Activated CD4-positive, alpha-beta memory T cell treated with anti-CD3 and anti-CD28 coated beads, Interleukin-2, amount 10 ng/mL, durations not matched to agents 7 days and 5 days (primary cell): ENCODE results near the gene AASDH. TPM values are rescaled to one million over a fixed set of nuclear protein-coding genes. Genes with fewer than 3 reads are reported as not detected.

Experiments used
- CTCF ChIA-PET: fragments of 350-600 bp; sonication (Branson Sonifier 250); formaldehyde crosslinking; loops from one replicate; lab custom pipeline; 2021; ENCODE audit warnings: antibody characterized with exemption, inconsistent platforms; lab: Charles Lee
- POLR2A ChIA-PET: fragments of 350-600 bp; sonication (Branson Sonifier 250); formaldehyde crosslinking; loops from one replicate; lab custom pipeline; 2021; ENCODE audit warnings: antibody characterized with exemption; lab: Charles Lee
- DNase-seq: peaks from one replicate; pipeline ENCODE4 v3.0.0-alpha.2; 2020
- H3K27ac Mint-ChIP-seq: one replicate; pipeline ENCODE4 v1.8.0; 2021; ENCODE audit warnings: mild to moderate bottlenecking, mixed read lengths
- H3K27me3 Mint-ChIP-seq: one replicate; pipeline ENCODE4 v1.8.0; 2021; ENCODE audit warnings: mixed read lengths
- H3K36me3 Mint-ChIP-seq: one replicate; pipeline ENCODE4 v1.8.0; 2021; ENCODE audit warnings: low read depth, mixed read lengths
- H3K4me1 Mint-ChIP-seq: one replicate; pipeline ENCODE4 v1.8.0; 2021; ENCODE audit warnings: mixed read lengths
- H3K4me3 Mint-ChIP-seq: one replicate; pipeline ENCODE4 v1.8.0; 2021; ENCODE audit warnings: mild to moderate bottlenecking, mixed read lengths
- H3K9me3 Mint-ChIP-seq: one replicate; pipeline ENCODE4 v1.8.0; 2021; ENCODE audit warnings: mixed read lengths
- total RNA-seq, 2 experiments: library from RNA; stranded (reverse); gene quantifications; one replicate each; pipeline ENCODE4 v1.2.3, GENCODE V29; 2021

AASDH gene
- total RNA-seq, 2 experiments from 2014 or later, result 9.6 to 11.1 TPM

- POLR2A ChIA-PET, result no interaction called here
- CTCF ChIA-PET, result no interaction called here
- Mint-ChIP-seq H3K4me3 (no peak overlapping the region), H3K9me3 (no peaks in the 10 kb centered on the region), H3K4me1 (no peaks in the 10 kb centered on the region), H3K27ac (no peak overlapping the region), H3K27me3 (peaks cover 1% of the 10 kb centered on the region), H3K36me3 (no peaks in the 10 kb centered on the region)
- DNase-seq, result no peak
Measured at GRCh38 chr4:56326363-56326762, 60.9 kb downstream of the AASDH start.

GRCh38 chr4:56324011-56324610, 63.2 kb downstream of the AASDH start:
- ChIA-PET CTCF (interaction anchor here (0.6 kb wide), 1 partner anchor 592 kb away, joined by 4 read pairs; no protein-coding TSS in a partner anchor), POLR2A (no interaction called here)
- Mint-ChIP-seq H3K27me3 (no peaks in the 10 kb centered on the region), H3K36me3 (no peaks in the 10 kb centered on the region), H3K4me3 (no peak overlapping the region), H3K9me3 (no peaks in the 10 kb centered on the region), H3K27ac (no peak overlapping the region), H3K4me1 (no peaks in the 10 kb centered on the region)
- DNase-seq, result no peak

- POLR2A ChIA-PET, result interaction anchor here (1.2 kb wide), 1 partner anchor 64 kb away, joined by 3 read pairs; the partner anchor contains the start of gene AASDH
- H3K4me1 Mint-ChIP-seq, result no peaks in the 10 kb centered on the region
- no peaks in the 10 kb centered on the region for H3K27me3 Mint-ChIP-seq
- H3K4me3 Mint-ChIP-seq, result no peak overlapping the region
- no peaks in the 10 kb centered on the region for H3K9me3 Mint-ChIP-seq
- DNase-seq, result no peak
- H3K27ac Mint-ChIP-seq, result no peak overlapping the region
- CTCF ChIA-PET, result no interaction called here
- no peaks in the 10 kb centered on the region for H3K36me3 Mint-ChIP-seq
Measured at GRCh38 chr4:56323327-56323726, 64.0 kb downstream of the AASDH start.

- Mint-ChIP-seq H3K4me1 (no peaks in the 10 kb centered on the region), H3K36me3 (no peaks in the 10 kb centered on the region), H3K9me3 (no peaks in the 10 kb centered on the region), H3K27ac (no peak overlapping the region), H3K27me3 (no peaks in the 10 kb centered on the region), H3K4me3 (no peak overlapping the region)
- POLR2A ChIA-PET, result no interaction called here
- CTCF ChIA-PET, result interaction anchor here (0.6 kb wide), 1 partner anchor 35 kb away, joined by 3 read pairs; no protein-coding TSS in a partner anchor
- no peak for DNase-seq
Measured at GRCh38 chr4:56321251-56321650, 66.0 kb downstream of the AASDH start.

- H3K27ac Mint-ChIP-seq, result no peak overlapping the region
- H3K4me3 Mint-ChIP-seq, result no peak overlapping the region
- no peaks in the 10 kb centered on the region for H3K27me3 Mint-ChIP-seq
- H3K36me3 Mint-ChIP-seq, result no peaks in the 10 kb centered on the region
- no peak for DNase-seq
- ChIA-PET POLR2A (no interaction called here), CTCF (no interaction called here)
- H3K4me1 Mint-ChIP-seq, result no peaks in the 10 kb centered on the region
- no peaks in the 10 kb centered on the region for H3K9me3 Mint-ChIP-seq
Measured at GRCh38 chr4:56320293-56320692, 67.0 kb downstream of the AASDH start.

- H3K27ac Mint-ChIP-seq, result no peak overlapping the region
- H3K4me3 Mint-ChIP-seq, result no peak overlapping the region
- no peaks in the 10 kb centered on the region for H3K36me3 Mint-ChIP-seq
- no peaks in the 10 kb centered on the region for H3K4me1 Mint-ChIP-seq
- no peak for DNase-seq
- ChIA-PET POLR2A (no interaction called here), CTCF (no interaction called here)
- H3K27me3 Mint-ChIP-seq, result no peaks in the 10 kb centered on the region
- no peaks in the 10 kb centered on the region for H3K9me3 Mint-ChIP-seq
Measured at GRCh38 chr4:56318555-56318954, 68.7 kb downstream of the AASDH start.

- ChIA-PET POLR2A (no interaction called here), CTCF (no interaction called here)
- no peaks in the 10 kb centered on the region for H3K9me3 Mint-ChIP-seq
- no peak overlapping the region for H3K27ac Mint-ChIP-seq
- no peak for DNase-seq
- no peak overlapping the region for H3K4me3 Mint-ChIP-seq
- no peaks in the 10 kb centered on the region for H3K27me3 Mint-ChIP-seq
- H3K36me3 Mint-ChIP-seq, result no peaks in the 10 kb centered on the region
- no peaks in the 10 kb centered on the region for H3K4me1 Mint-ChIP-seq
Measured at GRCh38 chr4:56317749-56318148, 69.5 kb downstream of the AASDH start.

- no peaks in the 10 kb centered on the region for H3K4me1 Mint-ChIP-seq
- POLR2A ChIA-PET, result interaction anchor here (0.6 kb wide), 1 partner anchor 228 kb away, joined by 3 read pairs; no protein-coding TSS in a partner anchor
- no peaks in the 10 kb centered on the region for H3K27me3 Mint-ChIP-seq
- H3K9me3 Mint-ChIP-seq, result no peaks in the 10 kb centered on the region
- no peak overlapping the region for H3K27ac Mint-ChIP-seq
- no peak for DNase-seq
- CTCF ChIA-PET, result no interaction called here
- no peaks in the 10 kb centered on the region for H3K36me3 Mint-ChIP-seq
- H3K4me3 Mint-ChIP-seq, result no peak overlapping the region
Measured at GRCh38 chr4:56316011-56316650, 71.2 kb downstream of the AASDH start.

- H3K9me3 Mint-ChIP-seq, result no peaks in the 10 kb centered on the region
- ChIA-PET CTCF (no interaction called here), POLR2A (no interaction called here)
- no peak overlapping the region for H3K4me3 Mint-ChIP-seq
- no peaks in the 10 kb centered on the region for H3K4me1 Mint-ChIP-seq
- H3K36me3 Mint-ChIP-seq, result no peaks in the 10 kb centered on the region
- no peaks in the 10 kb centered on the region for H3K27me3 Mint-ChIP-seq
- H3K27ac Mint-ChIP-seq, result no peak overlapping the region
- DNase-seq, result no peak
Measured at GRCh38 chr4:56315543-56315942, 71.7 kb downstream of the AASDH start.

- DNase-seq, result no peak
- no peaks in the 10 kb centered on the region for H3K27me3 Mint-ChIP-seq
- CTCF ChIA-PET, result no interaction called here
- H3K4me3 Mint-ChIP-seq, result no peak overlapping the region
- H3K36me3 Mint-ChIP-seq, result no peaks in the 10 kb centered on the region
- no peaks in the 10 kb centered on the region for H3K4me1 Mint-ChIP-seq
- POLR2A ChIA-PET, result no interaction called here
- no peaks in the 10 kb centered on the region for H3K9me3 Mint-ChIP-seq
- no peak overlapping the region for H3K27ac Mint-ChIP-seq
Measured at GRCh38 chr4:56315041-56315440, 72.2 kb downstream of the AASDH start.

GRCh38 chr4:56314207-56314915, 72.9 kb downstream of the AASDH start:
- CTCF ChIA-PET, result no interaction called here
- Mint-ChIP-seq H3K27ac (no peak overlapping the region), H3K4me3 (no peak overlapping the region), H3K36me3 (no peaks in the 10 kb centered on the region), H3K4me1 (no peaks in the 10 kb centered on the region), H3K27me3 (no peaks in the 10 kb centered on the region), H3K9me3 (no peaks in the 10 kb centered on the region)
- POLR2A ChIA-PET, result no interaction called here
- no peak for DNase-seq

GRCh38 chr4:56313132-56313531, 74.2 kb downstream of the AASDH start:
- no peaks in the 10 kb centered on the region for H3K27me3 Mint-ChIP-seq
- ChIA-PET POLR2A (no interaction called here), CTCF (no interaction called here)
- H3K4me3 Mint-ChIP-seq, result no peak overlapping the region
- H3K27ac Mint-ChIP-seq, result no peak overlapping the region
- H3K9me3 Mint-ChIP-seq, result no peaks in the 10 kb centered on the region
- no peaks in the 10 kb centered on the region for H3K36me3 Mint-ChIP-seq
- no peaks in the 10 kb centered on the region for H3K4me1 Mint-ChIP-seq
- DNase-seq, result no peak

GRCh38 chr4:56311299-56311975, 75.9 kb downstream of the AASDH start:
- H3K4me3 Mint-ChIP-seq, result no peak overlapping the region
- no peak overlapping the region for H3K27ac Mint-ChIP-seq
- DNase-seq, result no peak
- no peaks in the 10 kb centered on the region for H3K9me3 Mint-ChIP-seq
- H3K27me3 Mint-ChIP-seq, result peaks cover 3% of the 10 kb centered on the region
- POLR2A ChIA-PET, result interaction anchor here (1.0 kb wide), 1 partner anchor 355 kb away, joined by 3 read pairs; no protein-coding TSS in a partner anchor
- H3K4me1 Mint-ChIP-seq, result no peaks in the 10 kb centered on the region
- H3K36me3 Mint-ChIP-seq, result no peaks in the 10 kb centered on the region
- CTCF ChIA-PET, result no interaction called here
